ENCODE data around the gene FNDC7.
A peak's percentile ranks its signal among the peaks of the same experiment; 100 is the strongest.

DNA sequence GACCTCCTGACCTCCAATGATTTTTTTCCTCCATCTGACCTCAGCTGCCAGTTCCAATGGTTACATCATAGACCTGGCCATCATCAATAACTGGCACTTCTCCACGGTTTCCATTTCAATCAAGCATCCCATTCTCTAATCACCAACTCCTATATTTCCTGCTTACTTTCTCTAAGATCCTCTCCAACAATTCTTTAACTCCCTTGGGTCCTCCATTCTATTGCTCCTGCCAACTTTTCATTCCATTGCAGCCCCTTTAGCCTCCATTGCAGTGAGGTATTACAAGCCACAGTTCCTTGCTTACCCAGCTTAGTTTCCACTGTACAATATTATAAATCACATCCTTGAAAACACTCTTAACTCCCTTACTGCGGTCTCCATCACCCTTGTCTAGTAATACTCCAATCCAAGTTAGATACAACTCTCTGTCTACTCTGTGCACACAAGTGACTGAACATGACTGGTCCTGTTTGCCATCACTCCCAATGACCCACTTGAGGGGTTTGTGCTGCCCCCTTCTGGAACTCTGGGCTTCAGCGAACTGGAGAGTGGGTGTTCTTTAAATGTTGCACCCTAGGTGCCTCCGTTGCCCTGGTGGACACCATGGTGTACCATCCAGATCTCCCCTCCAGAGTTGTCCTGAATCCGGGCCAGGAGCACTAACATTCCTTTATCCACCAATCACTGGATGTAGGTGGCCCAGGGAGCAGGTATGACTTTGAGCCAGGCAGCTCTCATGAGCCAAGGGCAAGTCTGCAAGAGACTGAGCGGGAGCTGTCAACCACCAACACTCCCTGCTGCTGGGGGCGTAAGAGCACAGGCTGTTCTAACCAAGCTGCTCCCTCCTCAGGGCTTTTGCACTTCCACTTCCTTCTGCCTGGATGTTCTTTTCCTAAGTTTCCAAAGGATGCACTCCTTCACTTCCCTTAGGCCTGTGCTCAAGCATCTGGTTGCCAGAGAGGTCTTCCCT is 3.7 kb upstream of the FNDC7 start:
- TF ChIP-seq, protein P1, sequence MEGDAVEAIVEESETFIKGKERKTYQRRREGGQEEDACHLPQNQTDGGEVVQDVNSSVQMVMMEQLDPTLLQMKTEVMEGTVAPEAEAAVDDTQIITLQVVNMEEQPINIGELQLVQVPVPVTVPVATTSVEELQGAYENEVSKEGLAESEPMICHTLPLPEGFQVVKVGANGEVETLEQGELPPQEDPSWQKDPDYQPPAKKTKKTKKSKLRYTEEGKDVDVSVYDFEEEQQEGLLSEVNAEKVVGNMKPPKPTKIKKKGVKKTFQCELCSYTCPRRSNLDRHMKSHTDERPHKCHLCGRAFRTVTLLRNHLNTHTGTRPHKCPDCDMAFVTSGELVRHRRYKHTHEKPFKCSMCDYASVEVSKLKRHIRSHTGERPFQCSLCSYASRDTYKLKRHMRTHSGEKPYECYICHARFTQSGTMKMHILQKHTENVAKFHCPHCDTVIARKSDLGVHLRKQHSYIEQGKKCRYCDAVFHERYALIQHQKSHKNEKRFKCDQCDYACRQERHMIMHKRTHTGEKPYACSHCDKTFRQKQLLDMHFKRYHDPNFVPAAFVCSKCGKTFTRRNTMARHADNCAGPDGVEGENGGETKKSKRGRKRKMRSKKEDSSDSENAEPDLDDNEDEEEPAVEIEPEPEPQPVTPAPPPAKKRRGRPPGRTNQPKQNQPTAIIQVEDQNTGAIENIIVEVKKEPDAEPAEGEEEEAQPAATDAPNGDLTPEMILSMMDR (IDR thresholded peaks at IDR 0.05), result peak; percentile 55
- TF ChIP-seq EZH2 (IDR thresholded peaks at IDR 0.05), result no peak
